Esophagus squamous epithelium (tissue), 5 donors: ENCODE results near the gene MBD3L3. TPM values are rescaled to one million over a fixed set of nuclear protein-coding genes. Genes with fewer than 3 reads are reported as not detected.
A peak's percentile ranks its signal among the peaks of the same experiment; 100 is the strongest.

ENCODE experiments used
- DNase-seq: peaks from one replicate; lab custom pipeline; 2025; lab: John Stamatoyannopoulos, UW
- H3K27ac ChIP-seq, 4 donors: fragments of 200-600 bp; sonication (generic); one replicate each; pipeline ENCODE4 v1.5.1; 2016 to 2019; ENCODE audit warnings: mild to moderate bottlenecking in 1 of 4
- H3K27me3 ChIP-seq, 4 donors: fragments of 200-600 bp; sonication (generic); 1 replicate in 3 of 4; 2 replicates in 1 of 4; pipeline versions ENCODE4 v1.5.1 to v1.6.0; 2017 to 2021; ENCODE audit warnings: antibody characterized with exemption in 1 of 4
- H3K36me3 ChIP-seq, 3 donors: fragments of 200-600 bp; sonication (generic); one replicate each; pipeline ENCODE4 v1.5.1; 2016 to 2019
- H3K4me1 ChIP-seq, 3 donors: fragments of 200-600 bp; sonication (generic); one replicate each; pipeline ENCODE4 v1.5.1; 2017 to 2019
- H3K4me3 ChIP-seq, 4 donors: fragments of 200-600 bp; sonication (generic); 1 replicate in 3 of 4; 2 replicates in 1 of 4; pipeline ENCODE4 v1.5.1; 2016 to 2019; ENCODE audit warnings: mild to moderate bottlenecking in 2 of 4, moderate library complexity in 1 of 4
- H3K9me3 ChIP-seq, 3 donors: fragments of 200-600 bp; sonication (generic); one replicate each; pipeline ENCODE4 v1.5.1; 2016 to 2019
- CTCF ChIP-seq, 6 experiments: fragments of 450-650 bp in 4 of 6; fragments of 200-600 bp in 2 of 6; sonication (generic) in 2 of 6; IDR thresholded peaks; one replicate each; pipeline ENCODE4 v1.5.1; 2016 to 2019; ENCODE audit warnings: antibody characterized with exemption in 6 of 6, mild to moderate bottlenecking in 4 of 6, moderate library complexity in 4 of 6
- POLR2A ChIP-seq, 4 donors: fragments of 450-650 bp; IDR thresholded peaks; one replicate each; pipeline ENCODE4 v1.6.1; 2017; ENCODE audit warnings: antibody characterized with exemption in 4 of 4, mild to moderate bottlenecking in 4 of 4, moderate library complexity in 3 of 4
- WGBS, 2 donors: methylation state at CpG; one replicate each; pipeline ENCODE4 v1.1.5; 2018; 5-methylcytosine and 5-hydroxymethylcytosine counted together
- intact Hi-C: fragments of 100-400 bp; cut with DNase I; formaldehyde crosslinking; loops from one replicate; pipeline ENCODE4 v1.15.0; 2022
- total RNA-seq, 4 donors: library from RNA; depleted of rRNA; stranded (reverse); fragments of >200 nt; gene quantifications; one replicate each; pipeline ENCODE4 v1.1.0, GENCODE V29; 2016
- donor health status: DM: yes; HTN: yes; CAD: no.

MBD3L3 gene
- total RNA-seq, 4 donors from 2014 or later, result not detected

DNA sequence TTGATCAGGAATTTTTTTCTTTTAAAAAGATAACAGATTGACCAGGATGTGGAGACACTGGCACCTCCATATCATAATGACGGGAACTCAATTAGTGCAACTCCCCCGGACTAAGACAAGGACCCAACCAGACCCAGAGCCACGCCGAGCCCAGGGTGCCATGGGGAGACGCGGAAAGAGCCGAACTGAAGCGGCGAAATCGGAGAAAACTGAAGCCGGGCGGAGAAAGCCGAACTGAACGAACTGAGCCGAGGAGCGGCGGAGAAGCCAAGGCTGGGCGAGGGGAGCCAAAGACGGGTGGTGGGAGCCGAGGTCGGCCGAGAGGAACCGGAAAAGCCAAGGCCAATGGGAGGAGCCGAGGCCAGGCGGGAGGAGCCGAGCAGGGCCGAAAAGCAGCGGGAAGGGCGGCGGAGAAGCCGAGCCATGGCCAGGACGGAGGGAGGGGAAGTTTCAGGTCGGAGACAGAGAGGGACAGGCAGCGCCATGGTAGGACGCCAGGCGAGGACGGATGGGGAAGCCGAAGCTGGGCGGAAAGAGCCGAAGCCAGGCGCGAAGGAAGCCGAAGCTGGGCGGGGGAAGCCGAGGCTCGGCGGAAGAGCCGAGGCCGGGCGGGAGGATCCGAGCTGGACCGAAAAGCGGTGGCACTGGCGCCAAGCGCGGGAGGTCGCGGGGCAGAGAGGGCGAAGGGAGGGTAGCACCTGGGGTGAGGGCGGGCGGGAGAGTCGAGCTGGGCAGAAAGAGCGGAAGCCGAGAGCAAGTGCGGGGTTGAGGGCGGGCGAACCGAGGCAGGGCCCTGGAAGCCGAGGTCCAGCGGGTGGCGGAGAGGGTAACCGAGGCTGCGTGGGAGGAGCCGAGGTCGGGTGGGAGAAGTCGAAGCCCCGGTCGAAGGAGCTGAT lies 40.5 kb upstream of the MBD3L3 start:
- 0 to 1% methylated on average over 63 to 74 of the region's 78 CpGs for WGBS, 2 donors
- peak; percentile 31 for DNase-seq
- Histone ChIP-seq H3K27me3 (peaks cover 0 to 14% (median 0%) of the 10 kb centered on the region in 4 donors), H3K4me3 (peak overlapping the region; percentile 63 to 71 (median 68)), H3K36me3 (no peaks in the 10 kb centered on the region), H3K9me3 (peaks cover 0 to 26% (median 0%) of the 10 kb centered on the region in 3 donors), H3K27ac (peak overlapping the region; percentile 94 to 96 (median 94)), H3K4me1 (peaks cover 0 to 21% (median 7%) of the 10 kb centered on the region in 3 donors)
- TF ChIP-seq CTCF (IDR thresholded peaks at IDR 0.05), result no peak
- TF ChIP-seq POLR2A (IDR thresholded peaks at IDR 0.05), result peak in 1 of 4 donors; percentile 35
- intact Hi-C loops, result no loop called here

GRCh38 chr19:7098096-7098495 lies 39.6 kb upstream of the MBD3L3 start:
- Histone ChIP-seq H3K36me3 (no peaks in the 10 kb centered on the region), H3K27ac (peak overlapping the region in 1 of 4 donors; percentile 96), H3K9me3 (peaks cover 0 to 33% (median 0%) of the 10 kb centered on the region in 3 donors), H3K4me1 (peaks cover 0 to 21% (median 7%) of the 10 kb centered on the region in 3 donors), H3K4me3 (peak overlapping the region in 1 of 4 donors; percentile 71), H3K27me3 (peaks cover 0 to 9% (median 0%) of the 10 kb centered on the region in 4 donors)
- TF ChIP-seq POLR2A (IDR thresholded peaks at IDR 0.05), result no peak
- TF ChIP-seq CTCF (IDR thresholded peaks at IDR 0.05), result no peak
- WGBS, 2 donors, result 96 to 98% methylated on average over 3 of the region's 3 CpGs
- DNase-seq, result no peak
- intact Hi-C loops, result no loop called here

GRCh38 chr19:7088999-7089398 lies 30.5 kb upstream of the MBD3L3 start:
- Histone ChIP-seq H3K9me3 (peaks cover 0 to 96% (median 43%) of the 10 kb centered on the region in 3 donors), H3K27me3 (no peaks in the 10 kb centered on the region), H3K4me1 (no peaks in the 10 kb centered on the region), H3K36me3 (peaks cover 2 to 30% (median 10%) of the 10 kb centered on the region in 3 donors), H3K27ac (no peak overlapping the region), H3K4me3 (no peak overlapping the region)
- no peak for TF ChIP-seq POLR2A (IDR thresholded peaks at IDR 0.05)
- TF ChIP-seq CTCF (IDR thresholded peaks at IDR 0.05), result no peak
- no peak for DNase-seq
- 85 to 93% methylated on average over 6 of the region's 6 CpGs for WGBS, 2 donors
- intact Hi-C loops, result no loop called here

DNA sequence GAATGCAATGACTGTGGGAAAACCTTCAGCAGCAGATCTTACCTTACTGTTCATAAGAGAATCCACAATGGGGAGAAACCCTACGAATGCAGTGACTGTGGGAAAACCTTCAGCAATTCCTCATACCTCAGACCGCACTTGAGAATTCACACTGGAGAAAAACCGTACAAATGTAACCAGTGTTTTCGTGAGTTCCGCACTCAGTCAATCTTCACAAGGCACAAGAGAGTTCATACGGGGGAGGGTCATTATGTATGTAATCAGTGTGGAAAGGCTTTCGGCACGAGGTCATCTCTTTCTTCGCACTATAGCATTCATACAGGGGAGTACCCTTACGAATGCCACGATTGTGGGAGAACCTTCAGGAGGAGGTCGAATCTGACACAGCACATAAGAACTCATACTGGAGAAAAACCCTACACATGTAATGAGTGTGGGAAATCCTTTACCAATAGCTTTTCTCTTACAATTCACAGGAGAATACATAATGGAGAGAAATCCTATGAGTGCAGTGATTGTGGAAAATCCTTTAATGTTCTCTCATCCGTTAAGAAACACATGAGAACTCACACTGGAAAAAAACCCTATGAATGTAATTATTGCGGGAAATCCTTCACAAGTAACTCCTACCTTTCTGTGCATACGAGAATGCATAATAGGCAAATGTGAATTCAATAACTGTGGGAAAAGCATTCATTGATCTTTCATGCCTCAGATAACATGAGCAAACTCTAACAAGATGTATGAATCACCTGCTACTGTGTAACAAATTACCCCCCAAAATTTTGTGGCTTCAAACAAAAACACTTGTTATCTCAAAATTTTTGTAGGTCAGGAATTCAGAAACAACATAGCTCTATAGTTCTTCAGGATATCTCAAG lies 24.8 kb upstream of the MBD3L3 start:
- Histone ChIP-seq H3K27ac (no peak overlapping the region), H3K36me3 (peaks cover 58 to 78% (median 60%) of the 10 kb centered on the region in 3 donors), H3K27me3 (no peaks in the 10 kb centered on the region), H3K4me1 (no peaks in the 10 kb centered on the region), H3K9me3 (peaks cover 18 to 100% (median 95%) of the 10 kb centered on the region in 3 donors), H3K4me3 (peak overlapping the region in 1 of 4 donors; percentile 34)
- no peak for DNase-seq
- intact Hi-C loops, result no loop called here
- TF ChIP-seq CTCF (IDR thresholded peaks at IDR 0.05) (no peak), POLR2A (IDR thresholded peaks at IDR 0.05) (no peak)
- WGBS, 2 donors, result 96 to 98% methylated on average over 15 of the region's 15 CpGs
